OCI-LY7 (cell line): ENCODE measurements around the gene WFS1. TPM values are rescaled to one million over a fixed set of nuclear protein-coding genes. Genes with fewer than 3 reads are reported as not detected.

Source experiments
- BruUV-seq: library from RNA; stranded (reverse); fragments of 400-500 nt; replicated peaks from 2 replicates; lab custom pipeline; 2021; lab: Mats Ljungman, UMichigan
- CTCF ChIA-PET: fragments of 300-600 bp; sonication (Branson Sonifier 250); formaldehyde crosslinking; loops from one replicate; lab custom pipeline; 2022; ENCODE audit warnings: antibody characterized with exemption; ENCODE audit not compliant: unreplicated experiment; lab: Charles Lee
- POLR2A ChIA-PET: fragments of 300-600 bp; sonication (Branson Sonifier 250); formaldehyde crosslinking; loops from one replicate; lab custom pipeline; 2022; ENCODE audit warnings: antibody characterized with exemption; lab: Charles Lee
- DNase-seq: peaks from one replicate; pipeline ENCODE4 v3.0.0-alpha.2; 2015; ENCODE audit warnings: low spot score
- H2AFZ ChIP-seq: fragments of 200-600 bp; sonication (generic), shearing (Covaris generic); 2 replicates; pipeline ENCODE4 v1.6.1; 2014; ENCODE audit warnings: mild to moderate bottlenecking, antibody characterized with exemption, low read length, moderate library complexity
- H3K27ac ChIP-seq: fragments of 200-600 bp; sonication (generic); 2 replicates; pipeline ENCODE4 v1.5.1; 2014; ENCODE audit warnings: mixed run types, low read depth, mild to moderate bottlenecking, moderate library complexity, low read length, inconsistent platforms; ENCODE audit not compliant: poor library complexity, severe bottlenecking
- H3K36me3 ChIP-seq: fragments of 200-600 bp; sonication (generic); 2 replicates; pipeline ENCODE4 v1.6.1; 2014; ENCODE audit warnings: mild to moderate bottlenecking, antibody characterized with exemption, low read length, moderate library complexity, mixed read lengths; ENCODE audit not compliant: insufficient read depth
- H3K4me1 ChIP-seq: fragments of 200-600 bp; sonication (generic); 2 replicates; pipeline ENCODE4 v1.5.1; 2014; ENCODE audit warnings: mild to moderate bottlenecking, low read length; ENCODE audit not compliant: insufficient read depth, poor library complexity, severe bottlenecking
- H3K4me2 ChIP-seq: fragments of 200-600 bp; sonication (generic); 2 replicates; pipeline ENCODE4 v1.6.1; 2014; ENCODE audit warnings: mild to moderate bottlenecking, low read length
- H3K4me3 ChIP-seq: fragments of 200-600 bp; sonication (generic); 2 replicates; pipeline ENCODE4 v1.5.1; 2014; ENCODE audit warnings: mild to moderate bottlenecking, low read depth, low read length; ENCODE audit not compliant: poor library complexity, severe bottlenecking
- H3K79me2 ChIP-seq: fragments of 200-600 bp; sonication (generic); 2 replicates; pipeline ENCODE4 v1.6.1; 2016; ENCODE audit warnings: low read depth, mild to moderate bottlenecking, low read length, moderate library complexity, mixed read lengths; ENCODE audit not compliant: insufficient read depth
- H3K9me2 ChIP-seq: fragments of 200-600 bp; sonication (generic); 2 replicates; pipeline ENCODE4 v1.6.1; 2016; ENCODE audit warnings: mild to moderate bottlenecking, low read length, mixed read lengths; ENCODE audit not compliant: insufficient read depth
- H3K9me3 ChIP-seq: fragments of 200-600 bp; sonication (generic); 2 replicates; pipeline ENCODE4 v1.6.1; 2014; ENCODE audit warnings: mild to moderate bottlenecking, mixed run types, low read length, mixed read lengths
- H4K20me1 ChIP-seq: fragments of 200-600 bp; sonication (generic); 2 replicates; pipeline ENCODE4 v1.6.1; 2014; ENCODE audit warnings: mild to moderate bottlenecking, antibody characterized with exemption, low read length, moderate library complexity, mixed read lengths; ENCODE audit not compliant: insufficient read depth
- EZH2phosphoT487 ChIP-seq: fragments of 200-600 bp; sonication (generic); IDR thresholded peaks from 2 replicates; pipeline ENCODE4 v1.6.1; 2018; ENCODE audit warnings: low read depth, borderline replicate concordance, mild to moderate bottlenecking, mixed run types, antibody characterized with exemption, low read length, moderate library complexity, mixed read lengths
- intact Hi-C: fragments of 100-400 bp; cut with micrococcal nuclease; formaldehyde crosslinking; loops from one replicate; pipeline ENCODE4 v1.10.0; 2022; ENCODE audit not compliant: unreplicated experiment
- total RNA-seq, 2 experiments: library from RNA; depleted of rRNA in 1 of 2; stranded (reverse); fragments of >200 nt in 1 of 2; shearing (Covaris generic) in 1 of 2; gene quantifications; 2 replicates each; pipeline ENCODE4 v1.2.3, GENCODE V29; 2014 to 2022
- TF ChIP-seq, protein P1 (sequence below): fragments of 200-600 bp; sonication (generic); conservative IDR thresholded peaks from 2 replicates; pipeline ENCODE4 v1.5.1; 2014; ENCODE audit warnings: mild to moderate bottlenecking, antibody characterized with exemption, low read length, moderate library complexity, mixed read lengths

The WFS1 gene
- total RNA-seq, 2 experiments from 2014 or later, result 6.1 to 14.5 TPM

DNA sequence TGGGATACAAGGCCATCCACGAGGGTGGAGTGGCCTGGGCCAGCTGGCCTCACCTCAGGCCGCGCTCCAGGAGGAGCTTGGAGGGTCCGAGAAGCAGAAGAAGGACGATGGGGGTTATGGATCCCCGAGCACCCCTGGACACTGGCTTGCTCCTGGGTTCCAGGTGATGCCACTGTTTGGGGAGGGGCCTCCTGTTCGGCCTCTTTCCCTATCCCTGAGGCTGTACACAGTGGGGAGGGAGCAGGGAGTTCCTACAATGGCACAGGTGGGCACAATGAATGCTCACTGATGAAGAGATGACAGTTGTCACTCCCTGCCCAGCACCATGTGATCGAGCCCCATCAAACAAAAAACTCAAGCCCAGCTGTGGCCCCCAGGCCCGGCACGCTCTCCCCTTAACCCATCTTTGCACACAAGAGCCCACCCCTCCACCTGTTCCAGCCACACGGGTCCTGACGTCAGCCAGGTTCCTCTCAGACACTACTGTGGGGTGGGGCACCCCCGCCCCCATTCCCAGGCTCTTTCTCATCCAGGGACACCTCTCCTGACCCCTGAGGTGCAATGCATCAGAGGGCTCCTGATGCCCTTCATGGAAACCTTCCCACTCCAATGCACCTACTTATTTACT is 70.3 kb downstream of the WFS1 start:
- intact Hi-C loops, result no loop called here
- CTCF ChIA-PET, result no interaction called here
- H3K4me3 ChIP-seq, result no peak overlapping the region
- no peaks in the 10 kb centered on the region for H3K9me3 ChIP-seq
- no peak overlapping the region for H2AFZ ChIP-seq
- H3K79me2 ChIP-seq, result no peaks in the 10 kb centered on the region
- H3K36me3 ChIP-seq, result no peaks in the 10 kb centered on the region
- no peak for DNase-seq
- peaks cover 16% of the 10 kb centered on the region for H3K4me1 ChIP-seq
- H4K20me1 ChIP-seq, result no peaks in the 10 kb centered on the region; the same call in 1 of the 2 replicates
- H3K9me2 ChIP-seq, result no peaks in the 10 kb centered on the region
- no TSS peak for BruUV-seq
- POLR2A ChIA-PET, result no interaction called here
- TF ChIP-seq, protein P1, sequence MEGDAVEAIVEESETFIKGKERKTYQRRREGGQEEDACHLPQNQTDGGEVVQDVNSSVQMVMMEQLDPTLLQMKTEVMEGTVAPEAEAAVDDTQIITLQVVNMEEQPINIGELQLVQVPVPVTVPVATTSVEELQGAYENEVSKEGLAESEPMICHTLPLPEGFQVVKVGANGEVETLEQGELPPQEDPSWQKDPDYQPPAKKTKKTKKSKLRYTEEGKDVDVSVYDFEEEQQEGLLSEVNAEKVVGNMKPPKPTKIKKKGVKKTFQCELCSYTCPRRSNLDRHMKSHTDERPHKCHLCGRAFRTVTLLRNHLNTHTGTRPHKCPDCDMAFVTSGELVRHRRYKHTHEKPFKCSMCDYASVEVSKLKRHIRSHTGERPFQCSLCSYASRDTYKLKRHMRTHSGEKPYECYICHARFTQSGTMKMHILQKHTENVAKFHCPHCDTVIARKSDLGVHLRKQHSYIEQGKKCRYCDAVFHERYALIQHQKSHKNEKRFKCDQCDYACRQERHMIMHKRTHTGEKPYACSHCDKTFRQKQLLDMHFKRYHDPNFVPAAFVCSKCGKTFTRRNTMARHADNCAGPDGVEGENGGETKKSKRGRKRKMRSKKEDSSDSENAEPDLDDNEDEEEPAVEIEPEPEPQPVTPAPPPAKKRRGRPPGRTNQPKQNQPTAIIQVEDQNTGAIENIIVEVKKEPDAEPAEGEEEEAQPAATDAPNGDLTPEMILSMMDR, result no peak
- TF ChIP-seq EZH2phosphoT487, result no peak
- H3K27ac ChIP-seq, result no peak overlapping the region
- H3K4me2 ChIP-seq, result no peak overlapping the region

DNA sequence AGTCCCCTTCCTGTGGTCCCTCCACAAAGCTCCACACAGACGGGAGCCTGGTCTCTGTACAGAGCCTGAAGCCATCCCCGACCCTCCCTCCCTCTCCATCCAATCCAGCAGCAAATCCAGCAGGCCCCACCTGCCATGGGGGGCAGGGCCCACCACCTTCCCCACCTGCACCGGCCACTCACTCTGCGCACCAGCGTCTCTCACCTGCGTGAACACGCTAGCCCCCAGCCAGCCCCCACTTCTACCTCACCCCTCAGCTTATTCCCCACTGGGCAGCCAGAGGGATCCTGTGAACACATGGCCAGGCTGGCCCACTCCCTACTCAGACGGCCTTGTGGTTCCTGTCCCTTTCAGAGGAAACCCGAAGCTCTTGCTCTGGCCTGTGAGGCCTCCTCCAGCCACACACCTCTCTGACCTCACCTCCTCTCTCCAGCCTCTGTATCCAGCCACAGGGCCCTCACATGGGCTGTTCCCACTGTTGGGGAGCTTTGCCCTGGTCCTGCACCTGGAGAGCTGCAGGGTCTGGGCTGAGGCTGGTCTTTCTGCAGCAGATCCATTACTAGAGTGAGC is 70.9 kb downstream of the WFS1 start:
- H3K79me2 ChIP-seq, result no peaks in the 10 kb centered on the region
- TF ChIP-seq, protein P1, result no peak
- no peak for TF ChIP-seq EZH2phosphoT487
- H3K4me3 ChIP-seq, result no peak overlapping the region
- ChIA-PET CTCF (no interaction called here), POLR2A (no interaction called here)
- no peaks in the 10 kb centered on the region; the same call in 1 of the 2 replicates for H4K20me1 ChIP-seq
- no peaks in the 10 kb centered on the region for H3K36me3 ChIP-seq
- H2AFZ ChIP-seq, result no peak overlapping the region
- H3K9me2 ChIP-seq, result no peaks in the 10 kb centered on the region
- intact Hi-C loops, result no loop called here
- no peak overlapping the region for H3K4me2 ChIP-seq
- no peak for DNase-seq
- H3K4me1 ChIP-seq, result peaks cover 16% of the 10 kb centered on the region
- no peak overlapping the region for H3K27ac ChIP-seq
- H3K9me3 ChIP-seq, result no peaks in the 10 kb centered on the region
- no TSS peak for BruUV-seq

DNA sequence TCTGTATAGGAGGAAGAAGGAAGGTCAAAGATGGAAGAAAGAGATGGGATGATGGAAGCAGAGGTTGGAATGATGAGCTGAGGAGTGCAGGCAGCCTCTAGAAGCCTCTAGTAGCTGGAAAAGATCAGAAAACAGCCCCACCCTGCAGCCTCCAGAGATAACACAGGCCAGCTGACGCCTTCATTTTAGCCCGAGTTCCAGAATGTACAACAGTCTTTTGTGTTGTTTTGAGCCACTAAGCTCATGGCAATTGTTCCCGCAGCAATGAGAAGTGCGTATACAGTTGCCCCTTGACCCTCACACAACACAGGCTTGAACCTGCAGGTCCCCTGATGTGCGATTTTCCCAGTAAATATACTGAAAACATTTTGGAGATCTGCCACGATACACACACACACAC is 72.0 kb downstream of the WFS1 start:
- ChIA-PET CTCF (no interaction called here), POLR2A (no interaction called here)
- Histone ChIP-seq H2AFZ (no peak overlapping the region), H3K36me3 (no peaks in the 10 kb centered on the region), H4K20me1 (no peaks in the 10 kb centered on the region; the same call in 1 of the 2 replicates), H3K9me3 (no peaks in the 10 kb centered on the region), H3K4me1 (peaks cover 16% of the 10 kb centered on the region), H3K27ac (no peak overlapping the region), H3K9me2 (no peaks in the 10 kb centered on the region), H3K4me3 (no peak overlapping the region), H3K79me2 (no peaks in the 10 kb centered on the region), H3K4me2 (no peak overlapping the region)
- no peak for TF ChIP-seq EZH2phosphoT487
- TF ChIP-seq, protein P1, result no peak
- no peak for DNase-seq
- no TSS peak for BruUV-seq
- intact Hi-C loops, result no loop called here
